GM18861 (cell line): Measurements from ENCODE around the gene CFAP99.
"Not testable (repeated sequence)": the region's sequence is repeated elsewhere in the genome, so short reads cannot be mapped to it uniquely, and the experiment has no call there.

ENCODE experiments used
- ATAC-seq: cut with Tn5 transposase; IDR thresholded peaks from one replicate; pipeline ENCODE4 v1.9.1; 2021; ENCODE audit not compliant: unreplicated experiment

The CFAP99 gene

GRCh38 chr4:2427383-2428334 lies 8.9 kb downstream of the CFAP99 start:
- ATAC-seq = no peak

- no peak for ATAC-seq
Observed at GRCh38 chr4:2428496-2429213, 9.9 kb downstream of the CFAP99 start.

- ATAC-seq = not testable (repeated sequence)
Observed at GRCh38 chr4:2429945-2430757, 11.4 kb downstream of the CFAP99 start.

GRCh38 chr4:2432004-2432403 lies 13.2 kb downstream of the CFAP99 start:
- no peak for ATAC-seq

GRCh38 chr4:2432991-2433530 lies 14.3 kb downstream of the CFAP99 start:
- no peak for ATAC-seq

- no peak for ATAC-seq
Observed at GRCh38 chr4:2433609-2434350, 15.0 kb downstream of the CFAP99 start.

- no peak for ATAC-seq
Observed at GRCh38 chr4:2434420-2434819, 15.7 kb downstream of the CFAP99 start.

- no peak for ATAC-seq
Observed at GRCh38 chr4:2436301-2436700, 17.5 kb downstream of the CFAP99 start.

- ATAC-seq = no peak
Observed at GRCh38 chr4:2436761-2437474, 18.2 kb downstream of the CFAP99 start.

- ATAC-seq = no peak
Observed at GRCh38 chr4:2437475-2438215, 18.9 kb downstream of the CFAP99 start.

- ATAC-seq = no peak
Observed at GRCh38 chr4:2438822-2439718, 20.3 kb downstream of the CFAP99 start.

- ATAC-seq = peak; percentile 82
Observed at GRCh38 chr4:2441393-2442174, 22.8 kb downstream of the CFAP99 start.

GRCh38 chr4:2442175-2442993 lies 23.6 kb downstream of the CFAP99 start:
- ATAC-seq = no peak

GRCh38 chr4:2443061-2443730 lies 24.4 kb downstream of the CFAP99 start:
- ATAC-seq = no peak

- no peak for ATAC-seq
Observed at GRCh38 chr4:2443956-2444740, 25.4 kb downstream of the CFAP99 start.
